AG10803 (cell line): ENCODE data around the gene CDRT15.

Experiments
- DNase-seq: peaks from one replicate; pipeline ENCODE4 v3.0.0; 2010; ENCODE audit warnings: low read depth
- H3K4me3 ChIP-seq: 2 replicates; pipeline ENCODE4 v1.5.1; 2011; ENCODE audit warnings: mild to moderate bottlenecking, low read length, control low read depth
- TF ChIP-seq, protein P1 (sequence below): conservative IDR thresholded peaks from 2 replicates; pipeline ENCODE4 v1.5.1; 2011; ENCODE audit warnings: mild to moderate bottlenecking, low read length, control low read depth, inconsistent platforms

CDRT15 gene

DNA sequence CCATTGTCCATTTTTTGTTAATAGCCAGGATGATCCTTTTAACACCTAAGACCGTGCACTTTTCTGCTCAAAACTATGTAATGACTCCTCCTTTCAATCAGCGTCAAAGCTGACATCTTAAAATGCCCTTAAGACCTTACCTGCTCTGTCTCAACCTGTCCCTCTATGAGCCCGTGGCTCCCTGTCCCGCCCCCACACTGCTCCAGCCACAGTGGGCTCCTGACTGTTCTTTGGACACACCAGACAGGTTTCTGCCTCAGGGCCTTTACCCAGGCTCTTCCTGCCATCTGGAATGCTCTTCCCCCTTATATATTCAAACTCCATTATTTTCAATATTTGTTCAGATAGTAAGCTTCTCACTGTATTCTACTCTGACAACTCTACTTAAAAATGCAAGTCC lies 14.1 kb downstream of the CDRT15 start:
- TF ChIP-seq, protein P1, sequence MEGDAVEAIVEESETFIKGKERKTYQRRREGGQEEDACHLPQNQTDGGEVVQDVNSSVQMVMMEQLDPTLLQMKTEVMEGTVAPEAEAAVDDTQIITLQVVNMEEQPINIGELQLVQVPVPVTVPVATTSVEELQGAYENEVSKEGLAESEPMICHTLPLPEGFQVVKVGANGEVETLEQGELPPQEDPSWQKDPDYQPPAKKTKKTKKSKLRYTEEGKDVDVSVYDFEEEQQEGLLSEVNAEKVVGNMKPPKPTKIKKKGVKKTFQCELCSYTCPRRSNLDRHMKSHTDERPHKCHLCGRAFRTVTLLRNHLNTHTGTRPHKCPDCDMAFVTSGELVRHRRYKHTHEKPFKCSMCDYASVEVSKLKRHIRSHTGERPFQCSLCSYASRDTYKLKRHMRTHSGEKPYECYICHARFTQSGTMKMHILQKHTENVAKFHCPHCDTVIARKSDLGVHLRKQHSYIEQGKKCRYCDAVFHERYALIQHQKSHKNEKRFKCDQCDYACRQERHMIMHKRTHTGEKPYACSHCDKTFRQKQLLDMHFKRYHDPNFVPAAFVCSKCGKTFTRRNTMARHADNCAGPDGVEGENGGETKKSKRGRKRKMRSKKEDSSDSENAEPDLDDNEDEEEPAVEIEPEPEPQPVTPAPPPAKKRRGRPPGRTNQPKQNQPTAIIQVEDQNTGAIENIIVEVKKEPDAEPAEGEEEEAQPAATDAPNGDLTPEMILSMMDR: no peak
- DNase-seq: no peak
- H3K4me3 ChIP-seq: no peak overlapping the region

DNA sequence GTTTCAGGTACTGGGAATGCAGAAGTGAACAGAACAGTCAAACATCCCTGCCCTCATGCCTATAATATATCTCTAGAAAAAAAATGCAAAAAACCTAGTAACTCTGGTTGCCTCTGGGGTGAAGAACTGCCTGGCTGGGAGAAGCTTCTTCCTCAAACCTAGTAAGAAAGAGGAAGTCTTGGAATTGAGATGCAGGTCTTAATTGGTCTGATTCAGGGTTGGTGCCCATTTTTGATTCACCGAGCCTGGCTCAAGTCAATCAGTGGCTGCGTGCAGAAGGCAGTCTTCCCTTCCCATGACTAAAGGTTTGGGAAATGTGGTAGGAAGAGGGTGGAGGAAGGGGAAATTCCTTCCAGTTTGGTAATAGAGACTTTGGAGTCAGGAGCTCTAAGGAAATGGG lies 22.4 kb downstream of the CDRT15 start:
- peak; percentile 61 for DNase-seq
- no peak overlapping the region for H3K4me3 ChIP-seq
- TF ChIP-seq, protein P1: no peak

DNA sequence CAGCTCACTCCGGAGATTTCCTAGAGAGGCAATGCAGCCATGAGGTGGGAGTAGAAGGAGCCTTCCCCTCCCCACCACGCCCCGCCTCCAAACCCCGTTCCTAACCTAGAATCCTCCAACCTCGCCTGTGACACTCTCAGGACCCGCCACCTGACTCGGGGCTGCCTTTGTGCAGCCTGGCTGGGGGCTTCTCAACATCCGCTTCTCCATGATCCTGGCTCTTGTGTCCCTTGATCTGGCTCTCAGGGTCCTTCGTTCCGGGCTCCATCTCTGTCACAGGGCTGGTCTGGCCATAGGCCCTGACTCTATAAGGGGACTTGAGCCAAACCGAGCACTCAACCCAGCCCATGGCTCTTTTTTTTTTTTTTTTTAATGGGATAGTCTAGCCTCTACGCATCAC lies 24.3 kb downstream of the CDRT15 start:
- DNase-seq: no peak
- H3K4me3 ChIP-seq: no peak overlapping the region
- TF ChIP-seq, protein P1: no peak

DNA sequence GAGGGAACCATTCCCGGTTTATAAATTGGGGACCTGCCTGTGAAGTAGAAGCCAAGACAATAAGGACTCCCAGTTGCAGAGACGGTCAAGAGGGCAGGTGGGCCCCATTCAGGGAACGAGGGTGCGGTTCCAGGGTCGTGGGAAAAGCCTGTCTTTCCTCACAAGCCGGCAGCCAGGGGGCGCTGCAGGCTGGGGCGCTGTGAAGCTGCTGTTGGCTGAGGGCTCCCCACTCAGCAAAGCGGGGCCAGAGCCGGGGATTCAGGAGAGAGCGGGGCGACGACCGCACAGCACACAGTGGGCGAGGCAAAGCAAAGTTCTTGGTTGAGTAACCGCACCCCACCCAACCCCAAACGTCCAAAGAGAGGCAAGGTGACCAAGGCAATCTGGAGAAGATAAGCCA lies 24.9 kb downstream of the CDRT15 start:
- TF ChIP-seq, protein P1: peak; percentile 48
- no peak overlapping the region for H3K4me3 ChIP-seq
- DNase-seq: no peak

DNA sequence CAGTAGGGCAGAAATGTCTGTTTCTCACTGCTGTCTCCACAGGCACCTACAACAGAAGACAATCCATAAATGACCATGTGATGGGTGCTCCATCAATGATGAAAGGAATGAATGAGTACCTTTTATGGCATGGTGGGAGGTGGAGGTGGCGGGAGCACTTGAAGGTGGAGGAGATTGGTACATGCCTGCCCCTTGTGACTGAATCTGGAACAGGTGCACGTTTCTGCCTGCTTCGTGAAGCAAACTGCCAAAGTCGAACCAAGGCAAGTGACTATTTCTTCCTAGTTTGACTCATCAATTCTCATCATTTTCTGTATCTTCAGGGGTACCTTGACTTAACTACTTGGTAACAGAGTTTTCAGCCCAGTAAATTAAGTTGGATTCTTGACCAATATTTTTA lies 25.4 kb downstream of the CDRT15 start:
- TF ChIP-seq, protein P1: no peak
- no peak for DNase-seq
- no peak overlapping the region for H3K4me3 ChIP-seq

DNA sequence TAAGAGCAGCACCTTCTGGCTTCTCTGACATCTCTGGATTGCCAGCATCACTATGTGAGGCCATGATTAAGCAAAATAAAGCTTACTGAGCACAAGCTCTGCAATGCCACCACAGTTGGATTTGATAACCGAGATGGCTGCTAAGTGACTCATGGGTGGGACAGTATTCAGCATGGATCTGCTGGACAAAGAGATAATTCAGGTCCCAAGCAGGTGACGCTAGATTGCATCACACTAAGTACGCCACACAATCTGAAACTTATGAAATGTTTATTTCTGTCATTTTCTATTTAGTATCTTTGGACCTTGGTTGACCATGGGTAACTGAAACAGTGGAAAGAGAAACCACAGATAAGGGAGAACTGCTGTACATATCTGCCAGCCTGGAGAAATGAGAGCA lies 27.4 kb downstream of the CDRT15 start:
- H3K4me3 ChIP-seq: no peak overlapping the region
- TF ChIP-seq, protein P1: no peak
- DNase-seq: peak; percentile 8

DNA sequence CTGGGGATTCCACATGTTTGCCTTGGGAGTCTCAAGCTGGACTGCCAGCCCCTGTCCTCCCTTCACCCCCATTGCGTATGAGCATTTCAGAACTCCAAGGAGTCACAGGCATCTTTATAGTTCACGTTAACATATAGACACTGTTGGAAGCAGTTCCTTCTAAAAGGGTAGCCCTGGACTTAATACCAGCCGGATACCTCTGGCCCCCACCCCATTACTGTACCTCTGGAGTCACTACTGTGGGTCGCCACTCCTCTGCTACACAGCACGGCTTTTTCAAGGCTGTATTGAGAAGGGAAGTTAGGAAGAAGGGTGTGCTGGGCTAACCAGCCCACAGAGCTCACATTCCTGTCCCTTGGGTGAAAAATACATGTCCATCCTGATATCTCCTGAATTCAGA lies 28.9 kb downstream of the CDRT15 start:
- TF ChIP-seq, protein P1: no peak
- no peak overlapping the region for H3K4me3 ChIP-seq
- no peak for DNase-seq
